Left lung (tissue), 10 donors: Measurements from ENCODE around the gene KCNN2. TPM values are rescaled to one million over a fixed set of nuclear protein-coding genes. Genes with fewer than 3 reads are reported as not detected.

Source experiments
- ATAC-seq: fragments of 200-7000 bp; cut with Tn5 transposase; one replicate; pipeline ENCODE4 v1.9.1; 2020; ENCODE audit warnings: moderate library complexity
- DNase-seq, 4 donors: peaks; one replicate each; pipeline ENCODE4 v3.0.0-alpha.2; 2013 to 2020
- H3K27ac ChIP-seq, 2 donors: fragments of 200-600 bp; sonication (generic) in 1 of 2; one replicate each; pipeline versions ENCODE4 v1.5.0 to v1.8.0; 2020 to 2021
- H3K27me3 ChIP-seq, 2 donors: fragments of 200-600 bp; sonication (generic) in 1 of 2; one replicate each; pipeline versions ENCODE4 v1.5.0 to v1.8.0; 2020 to 2021
- H3K36me3 ChIP-seq, 2 donors: fragments of 200-600 bp; sonication (generic) in 1 of 2; one replicate each; pipeline versions ENCODE4 v1.5.0 to v1.8.0; 2020 to 2021
- H3K4me1 ChIP-seq, 2 donors: fragments of 200-600 bp; one replicate each; pipeline ENCODE4 v1.8.0; 2021
- H3K4me3 ChIP-seq, 2 donors: fragments of 200-600 bp; sonication (generic) in 1 of 2; one replicate each; pipeline versions ENCODE4 v1.5.0 to v1.8.0; 2020 to 2021; ENCODE audit warnings: mild to moderate bottlenecking in 1 of 2
- H3K9me3 ChIP-seq, 2 donors: fragments of 200-600 bp; sonication (generic) in 1 of 2; one replicate each; pipeline versions ENCODE4 v1.5.0 to v1.8.0; 2020 to 2021
- intact Hi-C, 2 donors: fragments of 100-400 bp; cut with DNase I; formaldehyde crosslinking; loops; one replicate each; pipeline versions ENCODE4 v1.11.2 to v1.14.2; 2022
- polyA plus RNA-seq, 6 donors: library from polyadenylated mRNA; unstranded; fragments of 120-200 nt; gene quantifications; one replicate each; pipeline ENCODE4 v1.2.1, GENCODE V29; 2013; ENCODE audit not compliant: insufficient read length in 6 of 6
- total RNA-seq, 2 donors: library from RNA; stranded (reverse); fragmentation: NEBNext Ultra II Directional; extraction: Animal tissue kit (Norgen Biotek cat#: 25700); gene quantifications; one replicate each; pipeline ENCODE4 v1.2.1, GENCODE V29; 2021
- TF ChIP-seq, protein P1 (sequence below), 2 donors: fragments of 200-600 bp; sonication (generic) in 1 of 2; IDR thresholded peaks; one replicate each; pipeline versions ENCODE4 v1.5.0 to v1.8.0; 2021; ENCODE audit warnings: antibody characterized with exemption in 2 of 2
- donor health status: DM: no; HTN: yes; CAD: no.
- donor health status: DM: no; HTN: no; CAD: no.

Gene KCNN2
- total and polyA plus RNA-seq, 8 donors = 2.0 to 4.8 (median 3.2) TPM

DNA sequence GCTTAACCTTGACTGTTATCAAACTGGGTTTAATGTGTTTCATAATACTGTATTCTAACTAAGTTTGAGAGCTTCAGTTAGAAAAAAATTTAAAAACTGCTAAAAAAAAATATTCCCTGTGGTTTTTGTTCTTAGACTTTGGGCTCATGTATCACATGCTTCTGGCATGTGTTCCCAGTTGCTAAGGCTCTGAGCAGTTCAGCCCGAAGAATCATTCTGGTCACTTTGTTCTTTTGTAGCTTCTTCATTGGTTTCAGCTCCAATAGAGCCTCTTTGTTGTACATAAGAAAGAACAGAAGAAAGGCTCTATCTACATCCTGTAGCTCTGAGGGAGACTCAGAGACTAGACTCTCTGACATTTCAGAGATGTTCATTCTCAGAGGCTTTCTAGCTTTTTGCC is 25.6 kb downstream of the KCNN2 start:
- DNase-seq (no peak), ATAC-seq (no peak)
- H3K27me3 ChIP-seq = no peaks in the 10 kb centered on the region
- no peaks in the 10 kb centered on the region for H3K4me1 ChIP-seq
- no peak overlapping the region for H3K4me3 ChIP-seq
- intact Hi-C loops = no loop called here
- no peaks in the 10 kb centered on the region for H3K9me3 ChIP-seq
- no peaks in the 10 kb centered on the region for H3K36me3 ChIP-seq
- TF ChIP-seq, protein P1, sequence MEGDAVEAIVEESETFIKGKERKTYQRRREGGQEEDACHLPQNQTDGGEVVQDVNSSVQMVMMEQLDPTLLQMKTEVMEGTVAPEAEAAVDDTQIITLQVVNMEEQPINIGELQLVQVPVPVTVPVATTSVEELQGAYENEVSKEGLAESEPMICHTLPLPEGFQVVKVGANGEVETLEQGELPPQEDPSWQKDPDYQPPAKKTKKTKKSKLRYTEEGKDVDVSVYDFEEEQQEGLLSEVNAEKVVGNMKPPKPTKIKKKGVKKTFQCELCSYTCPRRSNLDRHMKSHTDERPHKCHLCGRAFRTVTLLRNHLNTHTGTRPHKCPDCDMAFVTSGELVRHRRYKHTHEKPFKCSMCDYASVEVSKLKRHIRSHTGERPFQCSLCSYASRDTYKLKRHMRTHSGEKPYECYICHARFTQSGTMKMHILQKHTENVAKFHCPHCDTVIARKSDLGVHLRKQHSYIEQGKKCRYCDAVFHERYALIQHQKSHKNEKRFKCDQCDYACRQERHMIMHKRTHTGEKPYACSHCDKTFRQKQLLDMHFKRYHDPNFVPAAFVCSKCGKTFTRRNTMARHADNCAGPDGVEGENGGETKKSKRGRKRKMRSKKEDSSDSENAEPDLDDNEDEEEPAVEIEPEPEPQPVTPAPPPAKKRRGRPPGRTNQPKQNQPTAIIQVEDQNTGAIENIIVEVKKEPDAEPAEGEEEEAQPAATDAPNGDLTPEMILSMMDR (IDR thresholded peaks at IDR 0.05) = no peak
- no peak overlapping the region for H3K27ac ChIP-seq

DNA sequence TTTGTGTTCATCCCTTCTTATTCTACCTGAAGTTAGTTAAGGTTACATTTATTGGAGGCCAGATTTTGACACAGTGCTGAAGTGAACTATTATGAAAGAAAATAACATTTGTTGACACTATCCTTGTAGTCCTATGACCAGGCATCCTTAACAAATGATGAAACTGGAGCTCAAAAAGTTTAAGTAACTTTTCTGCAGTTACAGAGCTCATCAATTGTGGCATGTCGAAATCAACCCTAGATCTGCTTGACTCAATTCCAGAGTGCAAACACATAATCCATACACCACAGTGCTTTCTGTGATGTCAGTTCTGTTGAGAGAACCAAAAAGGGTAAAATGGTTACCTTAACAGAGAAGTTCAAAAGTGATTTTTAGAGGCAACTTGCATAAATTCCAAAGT is 28.6 kb downstream of the KCNN2 start:
- no peaks in the 10 kb centered on the region for H3K36me3 ChIP-seq
- H3K9me3 ChIP-seq = no peaks in the 10 kb centered on the region
- H3K4me3 ChIP-seq = no peak overlapping the region
- intact Hi-C loops = no loop called here
- TF ChIP-seq, protein P1 (IDR thresholded peaks at IDR 0.05) = no peak
- H3K27ac ChIP-seq = no peak overlapping the region
- H3K4me1 ChIP-seq = no peaks in the 10 kb centered on the region
- DNase-seq (no peak), ATAC-seq (no peak)
- H3K27me3 ChIP-seq = no peaks in the 10 kb centered on the region

DNA sequence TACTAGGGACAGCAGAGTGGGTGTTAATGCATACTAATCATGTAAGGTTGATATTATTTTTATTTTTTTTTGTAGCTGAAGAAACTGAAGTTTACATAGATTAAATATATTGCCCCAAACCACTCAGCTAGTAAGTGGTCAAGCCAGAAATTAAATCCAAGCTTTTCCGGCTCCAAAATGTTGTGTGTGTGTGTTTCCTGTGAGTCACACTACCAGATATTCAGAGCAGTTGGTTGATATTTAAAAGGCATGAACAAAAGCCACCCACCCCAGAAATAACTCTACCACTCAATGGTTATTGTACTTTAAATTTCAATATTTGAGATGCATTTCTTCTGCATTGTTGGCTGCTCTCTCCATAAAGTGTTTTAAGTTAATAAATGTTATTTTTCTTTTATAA is 29.5 kb downstream of the KCNN2 start:
- no peak overlapping the region for H3K27ac ChIP-seq
- TF ChIP-seq, protein P1 (IDR thresholded peaks at IDR 0.05) = no peak
- DNase-seq = no peak
- no peaks in the 10 kb centered on the region for H3K36me3 ChIP-seq
- H3K27me3 ChIP-seq = no peaks in the 10 kb centered on the region
- H3K4me3 ChIP-seq = no peak overlapping the region
- no peaks in the 10 kb centered on the region for H3K4me1 ChIP-seq
- H3K9me3 ChIP-seq = no peaks in the 10 kb centered on the region
- no peak for ATAC-seq
- intact Hi-C loops = no loop called here

DNA sequence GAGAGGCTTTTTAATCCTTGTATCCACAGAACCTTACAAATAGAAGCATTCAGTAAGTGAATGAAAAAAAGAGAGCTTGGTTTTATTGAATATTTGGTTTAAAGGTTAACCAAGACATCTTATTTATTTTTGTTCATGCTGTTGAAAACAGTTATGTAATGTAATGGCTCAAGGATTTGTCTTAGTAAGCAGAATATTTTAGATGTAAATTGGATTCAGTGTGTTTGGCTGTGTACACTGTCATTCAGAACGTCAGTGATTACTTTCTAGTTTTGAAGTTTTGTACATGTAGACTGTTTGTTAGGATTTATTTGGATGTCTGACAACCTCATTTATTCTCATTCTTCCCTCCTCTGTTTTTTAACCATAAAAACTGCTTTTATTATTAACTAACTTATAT is 31.3 kb downstream of the KCNN2 start:
- intact Hi-C loops = no loop called here
- Histone ChIP-seq H3K9me3 (no peaks in the 10 kb centered on the region), H3K4me3 (no peak overlapping the region), H3K36me3 (no peaks in the 10 kb centered on the region), H3K4me1 (no peaks in the 10 kb centered on the region), H3K27ac (no peak overlapping the region), H3K27me3 (no peaks in the 10 kb centered on the region)
- DNase-seq (no peak), ATAC-seq (no peak)
- TF ChIP-seq, protein P1 (IDR thresholded peaks at IDR 0.05) = no peak

DNA sequence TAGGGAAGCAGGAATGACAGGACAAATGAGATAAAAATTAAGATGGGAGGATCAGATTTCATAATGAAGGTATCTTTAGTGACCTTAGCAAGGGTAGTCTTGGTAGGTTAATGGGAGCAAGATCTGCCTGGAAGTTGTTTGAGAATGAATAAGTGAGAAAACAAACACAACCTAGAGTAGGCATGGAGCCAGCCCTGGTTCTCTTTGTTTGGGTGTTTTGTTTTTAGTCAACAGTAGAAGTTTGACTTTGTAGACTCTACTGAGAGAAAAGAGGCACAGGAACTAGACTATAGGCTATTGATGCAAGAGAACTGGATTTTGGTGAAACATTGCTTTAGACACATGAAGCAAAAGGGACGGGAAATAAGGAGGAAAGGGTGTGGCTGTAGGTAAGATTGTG is 40.3 kb downstream of the KCNN2 start:
- H3K4me1 ChIP-seq = no peaks in the 10 kb centered on the region
- no peak overlapping the region for H3K27ac ChIP-seq
- intact Hi-C loops = no loop called here
- H3K4me3 ChIP-seq = no peak overlapping the region
- H3K9me3 ChIP-seq = no peaks in the 10 kb centered on the region
- no peaks in the 10 kb centered on the region for H3K27me3 ChIP-seq
- H3K36me3 ChIP-seq = no peaks in the 10 kb centered on the region
- TF ChIP-seq, protein P1 (IDR thresholded peaks at IDR 0.05) = no peak
- ATAC-seq (no peak), DNase-seq (no peak)
